Measurements from ENCODE around the gene PNMA8C.

Gene PNMA8C

DNA sequence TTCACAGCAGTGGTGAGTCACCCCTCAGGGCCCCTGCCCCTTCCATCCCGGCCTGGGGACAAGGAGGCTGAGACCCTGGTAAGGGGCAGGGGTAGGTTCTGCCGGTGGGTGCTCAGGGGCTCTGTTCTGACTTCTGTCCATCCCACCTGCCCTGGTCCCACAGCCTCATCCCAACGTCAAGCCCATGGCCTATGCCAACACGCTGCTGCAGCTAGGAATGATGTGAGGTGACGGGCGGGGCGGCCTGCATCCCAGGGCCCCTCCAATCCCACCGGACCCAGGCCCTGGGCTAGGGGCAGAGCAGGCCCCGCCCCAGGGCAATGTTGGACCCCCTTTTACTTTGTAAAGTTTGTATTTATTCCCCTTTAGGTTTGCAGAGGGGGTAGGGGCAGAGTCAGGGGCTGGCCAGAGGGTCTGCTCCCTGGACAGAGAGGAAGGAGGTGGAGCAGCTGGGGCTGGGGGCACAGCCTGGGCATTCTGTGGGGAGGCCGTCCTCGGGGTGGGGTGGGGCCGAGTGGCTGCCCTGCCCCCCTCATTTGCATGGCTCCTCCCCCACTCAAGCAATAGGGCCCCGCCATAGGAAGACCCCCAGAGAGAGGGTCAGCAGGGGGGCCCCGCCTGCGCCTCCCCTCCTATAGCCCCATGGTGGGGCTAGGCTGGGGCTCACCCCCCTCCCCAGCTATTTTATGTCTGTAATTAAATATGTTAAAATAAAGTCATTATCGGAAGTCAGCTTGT lies 38.4 kb downstream of the PNMA8C start:
- H3K9ac ChIP-seq (ENCODE audit: low read depth, low read length) = no peak overlapping the region

DNA sequence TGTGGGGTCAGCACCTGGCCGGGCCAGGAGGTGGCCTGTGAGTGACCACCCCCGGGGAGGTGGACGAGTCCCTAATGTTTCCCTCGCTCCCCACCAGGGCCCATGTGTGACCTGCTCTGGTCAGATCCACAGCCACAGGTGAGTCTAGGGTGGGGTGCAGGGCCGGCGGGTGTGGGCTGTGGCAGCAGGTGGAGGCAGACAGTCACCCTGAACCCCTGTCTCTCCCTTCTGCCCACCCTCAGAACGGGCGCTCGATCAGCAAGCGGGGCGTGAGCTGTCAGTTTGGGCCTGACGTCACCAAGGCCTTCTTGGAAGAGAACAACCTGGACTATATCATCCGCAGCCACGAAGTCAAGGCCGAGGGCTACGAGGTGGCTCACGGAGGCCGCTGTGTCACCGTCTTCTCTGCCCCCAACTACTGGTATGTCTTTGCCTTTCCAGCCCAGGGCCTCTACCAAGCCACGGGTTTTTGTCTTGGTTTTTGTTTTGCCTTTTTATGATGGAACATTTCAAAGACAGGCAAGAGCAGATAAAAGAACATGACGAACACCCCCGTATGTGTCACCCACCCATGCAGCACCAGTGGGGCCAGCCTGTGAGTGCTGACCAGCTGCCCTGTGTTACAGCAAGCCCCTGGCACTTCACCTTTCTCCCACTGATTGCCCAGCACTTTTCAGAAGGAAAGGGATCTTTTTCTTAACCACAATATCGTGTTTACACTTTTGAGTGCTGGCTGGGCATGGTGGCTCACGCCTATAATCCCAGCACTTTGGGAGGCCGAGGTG lies 40.2 kb downstream of the PNMA8C start:
- H3K9ac ChIP-seq (ENCODE audit: low read depth, low read length) = no peak overlapping the region
- no peaks in the 10 kb centered on the region for H3K27me3 ChIP-seq (ENCODE audit: insufficient read depth, low read length, poor library complexity)
- no peak overlapping the region for H3K27ac ChIP-seq (ENCODE audit: low read length)
- no peaks in the 10 kb centered on the region for H3K79me2 ChIP-seq (ENCODE audit: insufficient read depth, low read length)
- H3K9me3 ChIP-seq (ENCODE audit: insufficient read depth, low read length, severe bottlenecking) = no peaks in the 10 kb centered on the region
- peaks cover 26% of the 10 kb centered on the region for H4K20me1 ChIP-seq (ENCODE audit: insufficient read depth, low read length)
- no peak overlapping the region for H3K4me2 ChIP-seq (ENCODE audit: insufficient read depth, low read length)
- peaks cover 84% of the 10 kb centered on the region for H3K36me3 ChIP-seq (ENCODE audit: insufficient read depth, low read length)
- no peak overlapping the region for H3K4me3 ChIP-seq (ENCODE audit: low read depth in 1 of 2, low read length in 2 of 2)
- TF ChIP-seq EZH2 (IDR thresholded peaks at IDR 0.05; ENCODE audit: borderline replicate concordance, low read depth, low read length, severe bottlenecking) = no peak
- TF ChIP-seq, protein P1, sequence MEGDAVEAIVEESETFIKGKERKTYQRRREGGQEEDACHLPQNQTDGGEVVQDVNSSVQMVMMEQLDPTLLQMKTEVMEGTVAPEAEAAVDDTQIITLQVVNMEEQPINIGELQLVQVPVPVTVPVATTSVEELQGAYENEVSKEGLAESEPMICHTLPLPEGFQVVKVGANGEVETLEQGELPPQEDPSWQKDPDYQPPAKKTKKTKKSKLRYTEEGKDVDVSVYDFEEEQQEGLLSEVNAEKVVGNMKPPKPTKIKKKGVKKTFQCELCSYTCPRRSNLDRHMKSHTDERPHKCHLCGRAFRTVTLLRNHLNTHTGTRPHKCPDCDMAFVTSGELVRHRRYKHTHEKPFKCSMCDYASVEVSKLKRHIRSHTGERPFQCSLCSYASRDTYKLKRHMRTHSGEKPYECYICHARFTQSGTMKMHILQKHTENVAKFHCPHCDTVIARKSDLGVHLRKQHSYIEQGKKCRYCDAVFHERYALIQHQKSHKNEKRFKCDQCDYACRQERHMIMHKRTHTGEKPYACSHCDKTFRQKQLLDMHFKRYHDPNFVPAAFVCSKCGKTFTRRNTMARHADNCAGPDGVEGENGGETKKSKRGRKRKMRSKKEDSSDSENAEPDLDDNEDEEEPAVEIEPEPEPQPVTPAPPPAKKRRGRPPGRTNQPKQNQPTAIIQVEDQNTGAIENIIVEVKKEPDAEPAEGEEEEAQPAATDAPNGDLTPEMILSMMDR (IDR thresholded peaks at IDR 0.05; ENCODE audit: borderline replicate concordance, extremely low read depth, low read length, poor library complexity, severe bottlenecking) = no peak
- ATAC-seq (ENCODE audit: insufficient read depth, low read depth) = no peak
- DNase-seq = no peak
- no peak overlapping the region for H2AFZ ChIP-seq (ENCODE audit: low read depth, low read length)
- H3K4me1 ChIP-seq (ENCODE audit: insufficient read depth, low read length) = no peaks in the 10 kb centered on the region

More for the DNA sequence above, 38.4 kb downstream of the PNMA8C start:
- Histone ChIP-seq H3K79me2 (ENCODE audit: insufficient read depth, low read length) (no peaks in the 10 kb centered on the region), H3K9me3 (ENCODE audit: insufficient read depth, low read length, severe bottlenecking) (no peaks in the 10 kb centered on the region), H4K20me1 (ENCODE audit: insufficient read depth, low read length) (peaks cover 19% of the 10 kb centered on the region), H2AFZ (ENCODE audit: low read depth, low read length) (no peak overlapping the region), H3K4me1 (ENCODE audit: insufficient read depth, low read length) (no peaks in the 10 kb centered on the region), H3K4me3 (ENCODE audit: low read depth in 1 of 2, low read length in 2 of 2) (no peak overlapping the region), H3K4me2 (ENCODE audit: insufficient read depth, low read length) (no peak overlapping the region), H3K27ac (ENCODE audit: low read length) (no peak overlapping the region), H3K27me3 (ENCODE audit: insufficient read depth, low read length, poor library complexity) (no peaks in the 10 kb centered on the region), H3K36me3 (ENCODE audit: insufficient read depth, low read length) (peaks cover 66% of the 10 kb centered on the region)
- TF ChIP-seq, protein P1 (IDR thresholded peaks at IDR 0.05; ENCODE audit: borderline replicate concordance, extremely low read depth, low read length, poor library complexity, severe bottlenecking) = no peak
- TF ChIP-seq EZH2 (IDR thresholded peaks at IDR 0.05; ENCODE audit: borderline replicate concordance, low read depth, low read length, severe bottlenecking) = no peak
- no peak for DNase-seq
- ATAC-seq (ENCODE audit: insufficient read depth, low read depth) = peak; percentile 36; the same call in 1 of the 3 replicates

DNA sequence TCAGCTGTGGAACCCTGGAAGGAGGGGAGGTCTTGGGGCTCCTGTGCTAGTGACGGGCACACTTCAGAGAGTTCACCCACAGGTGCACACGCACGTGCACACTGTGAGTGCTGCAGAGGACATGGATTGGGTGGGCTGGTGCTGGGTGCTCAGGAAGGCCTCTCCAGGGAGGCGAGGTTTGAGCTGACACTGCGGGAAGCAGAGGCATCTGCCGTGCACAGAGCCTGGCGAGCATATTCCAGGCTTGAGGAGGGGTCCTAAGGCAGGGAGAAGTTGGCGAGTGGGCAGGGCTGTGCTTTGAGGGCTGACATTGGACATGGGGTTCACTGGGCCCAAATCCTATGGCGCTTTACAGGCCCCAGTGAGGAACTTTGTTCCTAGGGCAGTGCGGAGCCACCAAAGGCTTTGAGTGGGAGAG lies 41.0 kb downstream of the PNMA8C start:
- H4K20me1 ChIP-seq (ENCODE audit: insufficient read depth, low read length) = peaks cover 26% of the 10 kb centered on the region

More for the DNA sequence above, 41.0 kb downstream of the PNMA8C start:
- Histone ChIP-seq H3K36me3 (ENCODE audit: insufficient read depth, low read length) (peaks cover 91% of the 10 kb centered on the region), H3K27me3 (ENCODE audit: insufficient read depth, low read length, poor library complexity) (no peaks in the 10 kb centered on the region), H3K4me3 (ENCODE audit: low read depth in 1 of 2, low read length in 2 of 2) (no peak overlapping the region), H3K4me1 (ENCODE audit: insufficient read depth, low read length) (no peaks in the 10 kb centered on the region), H3K9me3 (ENCODE audit: insufficient read depth, low read length, severe bottlenecking) (no peaks in the 10 kb centered on the region), H3K79me2 (ENCODE audit: insufficient read depth, low read length) (no peaks in the 10 kb centered on the region), H3K9ac (ENCODE audit: low read depth, low read length) (no peak overlapping the region), H2AFZ (ENCODE audit: low read depth, low read length) (no peak overlapping the region), H3K27ac (ENCODE audit: low read length) (no peak overlapping the region), H3K4me2 (ENCODE audit: insufficient read depth, low read length) (no peak overlapping the region)
- no peak for DNase-seq
- no peak for TF ChIP-seq EZH2 (IDR thresholded peaks at IDR 0.05; ENCODE audit: borderline replicate concordance, low read depth, low read length, severe bottlenecking)
- no peak for ATAC-seq (ENCODE audit: insufficient read depth, low read depth)

Data from DND-41 (cell line).